K562 (cell line): ENCODE data around the gene VPS13C.

ENCODE experiments used
- CREB1 ChIP-seq, 2 experiments: sonication (generic) in 1 of 2; formaldehyde crosslinking in 1 of 2; IDR thresholded peaks; 2 replicates each; pipeline versions ENCODE4 v1.6.1 to v1.8.0; 2012 to 2022; ENCODE audit warnings: inconsistent platforms in 1 of 2, mild to moderate bottlenecking in 1 of 2, missing genetic modification reagents in 1 of 2, moderate library complexity in 1 of 2
- HMG20B ChIP-seq: fragments of 250-450 bp; sonication (Bioruptor Pico); IDR thresholded peaks from 2 replicates; pipeline ENCODE4 v1.5.0; 2021; ENCODE audit warnings: mild to moderate bottlenecking
- KLF6 ChIP-seq: fragments of 250-450 bp; sonication (Bioruptor Pico); IDR thresholded peaks from 2 replicates; pipeline ENCODE4 v1.4.0; 2020; ENCODE audit warnings: mild to moderate bottlenecking, moderate library complexity, borderline replicate concordance
- RBM14 ChIP-seq: fragments of 200-400 bp; formaldehyde crosslinking; IDR thresholded peaks from 2 replicates; pipeline ENCODE4 v1.6.1; 2018; ENCODE audit warnings: low read depth, mild to moderate bottlenecking, low read length, moderate library complexity, borderline replicate concordance; ENCODE audit not compliant: insufficient read depth
- RHOXF2B ChIP-seq: fragments of 250-450 bp; sonication (Bioruptor Pico); conservative IDR thresholded peaks from 2 replicates; pipeline ENCODE4 v1.5.1; 2021
- TRIM24 ChIP-seq, 2 experiments: fragments of 450-650 bp; IDR thresholded peaks; 2 replicates each; pipeline ENCODE4 v1.6.1; 2016

DNA sequence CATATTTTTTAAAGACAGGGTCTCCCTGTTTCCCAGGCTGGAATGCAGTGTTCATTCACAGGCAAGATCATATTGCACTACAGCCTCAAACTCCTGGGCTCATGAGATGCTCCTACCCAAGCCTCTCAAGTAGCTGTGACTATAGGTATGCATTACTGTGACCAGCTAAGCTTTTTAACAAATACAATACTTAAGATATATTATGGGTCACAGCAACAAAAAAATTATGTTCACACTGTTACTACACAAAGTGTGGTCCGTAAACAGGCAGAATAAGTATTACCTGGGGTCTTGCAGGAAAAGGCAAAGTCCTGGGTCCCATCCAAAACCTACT is 152.5 kb downstream of the VPS13C start:
- TF ChIP-seq TRIM24 (IDR thresholded peaks at IDR 0.05): no peak
- no peak for TF ChIP-seq CREB1 (IDR thresholded peaks at IDR 0.05)
- no peak for TF ChIP-seq CREB1 (CRISPR knock-in tag; IDR thresholded peaks at IDR 0.05)
- TF ChIP-seq KLF6 (CRISPR knock-in tag): no peak
- TF ChIP-seq RBM14: no peak
- no peak for TF ChIP-seq RHOXF2B (CRISPR knock-in tag)
- TF ChIP-seq HMG20B (CRISPR knock-in tag): no peak
